ENCODE measurements around the gene ETNPPL.

The ETNPPL gene

DNA sequence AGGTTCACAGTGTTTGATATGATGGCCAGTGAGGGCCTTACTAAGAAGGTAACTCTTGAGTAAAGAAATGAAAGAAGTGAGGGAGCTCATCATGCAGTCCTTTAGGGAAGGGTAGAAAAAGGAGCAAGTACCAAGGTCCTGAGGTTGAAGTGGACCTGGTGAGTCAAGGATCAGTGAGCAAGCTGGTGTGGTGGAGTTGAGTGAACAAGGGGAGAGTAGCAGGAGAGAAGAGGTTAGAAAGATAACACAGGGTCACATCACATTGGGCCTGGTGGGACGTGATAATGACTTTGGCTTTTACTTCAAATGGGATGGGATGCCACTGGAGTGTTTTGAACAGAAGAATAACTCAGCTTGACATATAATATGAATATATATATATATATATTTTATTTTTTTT, 67.8 kb downstream of the ETNPPL start:
- no peak for DNase-seq (ENCODE audit: low spot score)

DNA sequence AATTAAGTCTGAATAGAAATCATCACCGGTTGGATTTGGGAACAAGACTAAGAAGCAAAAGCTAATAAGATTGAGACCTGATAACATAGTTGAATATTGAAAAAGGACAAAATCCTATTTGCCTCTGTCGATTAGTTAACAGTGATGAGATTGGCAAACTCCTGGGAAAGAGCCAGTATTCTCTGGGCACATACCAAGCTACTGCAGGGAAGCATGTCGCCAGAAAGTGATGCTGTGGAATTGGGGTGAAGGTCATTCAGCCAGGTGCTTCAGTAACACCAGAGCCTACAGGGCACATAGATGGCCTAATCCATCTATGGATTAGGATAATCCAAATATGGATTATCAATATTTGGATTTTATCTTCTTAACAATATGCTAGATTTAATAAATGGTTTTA, 68.4 kb downstream of the ETNPPL start:
- DNase-seq (ENCODE audit: low spot score) = no peak

DNA sequence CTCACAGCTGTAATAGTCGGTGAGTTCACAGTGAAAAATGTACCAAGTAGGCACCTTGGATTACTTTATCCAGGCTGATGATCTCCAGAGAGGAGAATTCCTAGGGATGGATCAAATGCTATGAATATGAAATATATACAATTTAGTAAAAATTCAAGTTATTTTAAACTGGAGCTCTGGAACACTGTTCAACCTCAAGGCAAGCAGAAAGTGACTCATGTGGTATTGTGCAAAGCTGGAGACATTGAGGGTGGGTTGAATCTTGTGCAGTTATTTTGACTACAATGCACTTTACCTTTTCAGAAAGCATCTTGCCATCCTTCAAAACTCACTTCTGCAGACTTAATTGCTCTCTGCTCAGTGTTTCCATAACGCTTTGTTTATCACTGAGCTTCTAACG, 69.0 kb downstream of the ETNPPL start:
- DNase-seq (ENCODE audit: low spot score) = no peak

DNA sequence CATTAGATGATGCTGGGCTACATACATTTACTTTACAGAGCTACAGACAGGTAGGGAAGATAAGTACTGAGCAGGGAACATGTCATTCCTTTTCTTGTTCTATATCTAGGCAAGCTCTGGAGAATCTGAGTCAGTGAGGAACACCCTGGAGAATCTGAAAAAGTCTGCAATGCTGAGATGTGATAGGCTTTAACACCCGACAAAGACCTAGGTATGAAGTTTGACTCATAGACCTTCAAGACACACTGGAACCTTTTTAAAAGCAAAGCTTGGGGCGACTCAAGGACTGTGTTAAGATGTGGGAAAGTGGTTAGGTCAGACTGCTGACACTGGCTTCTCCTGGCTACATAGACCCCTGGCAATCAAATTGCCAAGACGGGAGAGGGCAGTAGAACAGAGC, 69.6 kb downstream of the ETNPPL start:
- no peak for DNase-seq (ENCODE audit: low spot score)

All from HuH-7.5 (cell line).